Left ventricle myocardium inferior (tissue), 1 donor: ENCODE measurements around the gene MYCBPAP. TPM values are rescaled to one million over a fixed set of nuclear protein-coding genes. Genes with fewer than 3 reads are reported as not detected.
"Not testable (repeated sequence)": the region's sequence is repeated elsewhere in the genome, so short reads cannot be mapped to it uniquely, and the experiment has no call there.

Experiments used
- DNase-seq: peaks from one replicate; pipeline ENCODE4 v3.0.0-alpha.2; 2020
- H3K27ac ChIP-seq: fragments of 200-600 bp; replicated peaks from 2 replicates; pipeline ENCODE4 v1.8.0; 2021
- H3K27me3 ChIP-seq: fragments of 200-600 bp; 2 replicates; pipeline ENCODE4 v1.8.0; 2021; ENCODE audit warnings: low read depth
- H3K36me3 ChIP-seq: fragments of 200-600 bp; 2 replicates; pipeline ENCODE4 v1.8.0; 2021
- H3K4me1 ChIP-seq: fragments of 200-600 bp; 2 replicates; pipeline ENCODE4 v1.8.0; 2021
- H3K4me3 ChIP-seq: fragments of 200-600 bp; 2 replicates; pipeline ENCODE4 v1.8.0; 2021; ENCODE audit warnings: mild to moderate bottlenecking, moderate library complexity
- H3K9me3 ChIP-seq: fragments of 200-600 bp; replicated peaks from 2 replicates; pipeline ENCODE4 v1.8.0; 2021
- intact Hi-C: fragments of 100-400 bp; cut with micrococcal nuclease; formaldehyde crosslinking; loops from one replicate; pipeline ENCODE4 v1.11.0; 2022
- total RNA-seq: library from RNA; stranded (reverse); fragmentation: NEBNext Ultra II Directional; extraction: Animal tissue kit (Norgen Biotek cat#: 25700); gene quantifications from one replicate; pipeline ENCODE4 v1.2.1, GENCODE V29; 2021
- TF ChIP-seq, protein P1 (sequence below): fragments of 200-600 bp; IDR thresholded peaks from 2 replicates; pipeline ENCODE4 v1.8.0; 2021; ENCODE audit warnings: antibody characterized with exemption, mild to moderate bottlenecking, borderline replicate concordance
- donor health status: DM: no; HTN: yes; CAD: no; lungs with severe emphysema.

The MYCBPAP gene
- total RNA-seq, 1 donor from 2014 or later = 0.82 TPM

DNA sequence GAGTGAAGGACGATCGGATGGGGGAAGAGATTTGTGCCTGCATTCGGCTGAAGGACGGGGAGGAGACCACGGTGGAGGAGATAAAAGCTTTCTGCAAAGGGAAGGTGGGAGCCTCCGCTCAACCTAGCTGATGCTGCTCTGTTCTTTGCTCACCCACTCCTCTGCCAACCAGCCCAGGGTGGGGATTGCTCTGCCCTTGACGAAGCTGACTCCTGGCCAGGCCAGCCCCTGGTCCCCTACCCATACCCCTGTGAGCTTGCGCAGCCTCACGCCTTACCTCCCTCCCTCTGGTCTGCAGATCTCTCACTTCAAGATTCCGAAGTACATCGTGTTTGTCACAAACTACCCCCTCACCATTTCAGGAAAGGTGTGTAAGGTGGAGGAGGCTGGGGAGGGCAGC, 34.3 kb upstream of the MYCBPAP start:
- peaks cover 20% of the 10 kb centered on the region for H3K27me3 ChIP-seq
- intact Hi-C loops = no loop called here
- H3K9me3 ChIP-seq = no peaks in the 10 kb centered on the region
- DNase-seq = no peak
- peaks cover 3% of the 10 kb centered on the region for H3K36me3 ChIP-seq
- TF ChIP-seq, protein P1, sequence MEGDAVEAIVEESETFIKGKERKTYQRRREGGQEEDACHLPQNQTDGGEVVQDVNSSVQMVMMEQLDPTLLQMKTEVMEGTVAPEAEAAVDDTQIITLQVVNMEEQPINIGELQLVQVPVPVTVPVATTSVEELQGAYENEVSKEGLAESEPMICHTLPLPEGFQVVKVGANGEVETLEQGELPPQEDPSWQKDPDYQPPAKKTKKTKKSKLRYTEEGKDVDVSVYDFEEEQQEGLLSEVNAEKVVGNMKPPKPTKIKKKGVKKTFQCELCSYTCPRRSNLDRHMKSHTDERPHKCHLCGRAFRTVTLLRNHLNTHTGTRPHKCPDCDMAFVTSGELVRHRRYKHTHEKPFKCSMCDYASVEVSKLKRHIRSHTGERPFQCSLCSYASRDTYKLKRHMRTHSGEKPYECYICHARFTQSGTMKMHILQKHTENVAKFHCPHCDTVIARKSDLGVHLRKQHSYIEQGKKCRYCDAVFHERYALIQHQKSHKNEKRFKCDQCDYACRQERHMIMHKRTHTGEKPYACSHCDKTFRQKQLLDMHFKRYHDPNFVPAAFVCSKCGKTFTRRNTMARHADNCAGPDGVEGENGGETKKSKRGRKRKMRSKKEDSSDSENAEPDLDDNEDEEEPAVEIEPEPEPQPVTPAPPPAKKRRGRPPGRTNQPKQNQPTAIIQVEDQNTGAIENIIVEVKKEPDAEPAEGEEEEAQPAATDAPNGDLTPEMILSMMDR = no peak
- H3K4me1 ChIP-seq = peaks cover 22% of the 10 kb centered on the region
- no peak overlapping the region for H3K4me3 ChIP-seq
- no peak overlapping the region for H3K27ac ChIP-seq

DNA sequence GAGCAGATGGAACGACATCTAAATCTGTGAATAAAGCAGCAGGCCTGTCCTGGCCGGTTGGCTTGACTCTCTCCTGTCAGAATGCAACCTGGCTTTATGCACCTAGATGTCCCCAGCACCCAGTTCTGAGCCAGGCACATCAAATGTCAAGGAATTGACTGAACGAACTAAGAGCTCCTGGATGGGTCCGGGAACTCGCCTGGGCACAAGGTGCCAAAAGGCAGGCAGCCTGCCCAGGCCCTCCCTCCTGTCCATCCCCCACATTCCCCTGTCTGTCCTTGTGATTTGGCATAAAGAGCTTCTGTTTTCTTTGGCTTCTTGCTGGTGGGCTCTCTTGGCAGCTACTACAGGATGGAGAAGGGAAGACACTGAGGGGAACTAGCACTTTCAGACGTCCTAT, 33.7 kb upstream of the MYCBPAP start:
- Histone ChIP-seq H3K27ac (no peak overlapping the region), H3K4me1 (peaks cover 22% of the 10 kb centered on the region), H3K4me3 (no peak overlapping the region), H3K27me3 (peaks cover 14% of the 10 kb centered on the region), H3K9me3 (no peaks in the 10 kb centered on the region), H3K36me3 (peaks cover 3% of the 10 kb centered on the region)
- intact Hi-C loops = no loop called here
- no peak for DNase-seq
- TF ChIP-seq, protein P1 = no peak

DNA sequence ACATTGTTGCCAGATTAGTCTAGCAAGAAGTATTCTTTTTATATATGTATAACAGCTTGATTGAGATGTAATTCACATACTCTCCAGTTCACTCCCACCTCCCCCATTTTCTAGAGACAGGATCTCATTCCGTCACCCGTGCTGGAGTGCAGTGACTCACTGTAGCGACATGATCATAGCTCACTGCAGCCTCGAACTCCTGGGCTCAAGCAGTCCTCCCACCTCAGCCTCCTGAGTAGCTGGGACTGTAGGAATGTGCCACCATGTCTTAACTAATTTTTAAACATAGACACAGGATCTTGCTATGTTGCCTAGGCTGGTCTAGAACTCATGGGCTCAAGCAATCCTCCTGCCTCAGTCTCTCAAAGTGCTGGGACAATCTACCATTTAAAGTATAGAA, 32.9 kb upstream of the MYCBPAP start:
- Histone ChIP-seq H3K27me3 (peaks cover 12% of the 10 kb centered on the region), H3K9me3 (no peaks in the 10 kb centered on the region), H3K4me1 (peaks cover 30% of the 10 kb centered on the region), H3K27ac (no peak overlapping the region), H3K36me3 (peaks cover 8% of the 10 kb centered on the region), H3K4me3 (no peak overlapping the region)
- DNase-seq = no peak
- intact Hi-C loops = no loop called here
- TF ChIP-seq, protein P1 = no peak

DNA sequence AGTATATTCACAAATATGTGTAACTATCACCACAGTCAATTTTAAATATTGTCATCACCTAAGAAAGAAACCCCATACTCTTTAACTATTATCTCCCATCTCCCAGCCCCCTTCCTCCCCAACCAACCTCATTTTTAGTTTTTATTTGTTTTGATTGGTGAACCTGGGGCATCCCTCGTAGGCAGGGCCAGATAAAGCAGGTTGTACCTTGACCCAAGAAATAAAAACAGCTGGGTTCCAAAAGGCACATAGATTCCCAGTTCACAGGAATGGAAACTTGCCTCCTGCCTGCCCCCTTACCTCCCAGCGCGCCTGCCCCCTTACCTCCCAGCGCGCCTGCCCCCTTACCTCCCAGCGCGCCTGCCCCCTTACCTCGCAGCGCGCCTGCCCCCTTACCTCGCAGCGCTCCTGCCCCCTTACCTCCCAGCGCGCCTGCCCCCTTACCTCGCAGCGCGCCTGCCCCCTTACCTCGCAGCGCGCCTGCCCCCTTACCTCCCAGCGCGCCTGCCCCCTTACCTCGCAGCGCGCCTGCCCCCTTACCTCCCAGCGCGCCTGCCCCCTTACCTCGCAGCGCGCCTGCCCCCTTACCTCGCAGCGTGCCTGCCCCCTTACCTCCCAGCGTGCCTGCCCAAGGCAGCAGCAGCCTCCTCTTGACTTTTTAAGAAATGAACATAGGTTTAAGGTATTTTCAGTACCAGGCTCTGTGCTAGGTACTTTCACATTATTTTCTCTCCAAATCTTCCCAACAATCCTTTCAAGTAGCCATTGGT, 32.3 kb upstream of the MYCBPAP start:
- H3K9me3 ChIP-seq, H3K36me3 ChIP-seq, intact Hi-C loops, DNase-seq: not testable (repeated sequence)
- peaks cover 33% of the 10 kb centered on the region for H3K4me1 ChIP-seq
- peaks cover 12% of the 10 kb centered on the region for H3K27me3 ChIP-seq
- peak overlapping the region; percentile 30 for H3K4me3 ChIP-seq
- peak overlapping the region; percentile 2 for H3K27ac ChIP-seq

DNA sequence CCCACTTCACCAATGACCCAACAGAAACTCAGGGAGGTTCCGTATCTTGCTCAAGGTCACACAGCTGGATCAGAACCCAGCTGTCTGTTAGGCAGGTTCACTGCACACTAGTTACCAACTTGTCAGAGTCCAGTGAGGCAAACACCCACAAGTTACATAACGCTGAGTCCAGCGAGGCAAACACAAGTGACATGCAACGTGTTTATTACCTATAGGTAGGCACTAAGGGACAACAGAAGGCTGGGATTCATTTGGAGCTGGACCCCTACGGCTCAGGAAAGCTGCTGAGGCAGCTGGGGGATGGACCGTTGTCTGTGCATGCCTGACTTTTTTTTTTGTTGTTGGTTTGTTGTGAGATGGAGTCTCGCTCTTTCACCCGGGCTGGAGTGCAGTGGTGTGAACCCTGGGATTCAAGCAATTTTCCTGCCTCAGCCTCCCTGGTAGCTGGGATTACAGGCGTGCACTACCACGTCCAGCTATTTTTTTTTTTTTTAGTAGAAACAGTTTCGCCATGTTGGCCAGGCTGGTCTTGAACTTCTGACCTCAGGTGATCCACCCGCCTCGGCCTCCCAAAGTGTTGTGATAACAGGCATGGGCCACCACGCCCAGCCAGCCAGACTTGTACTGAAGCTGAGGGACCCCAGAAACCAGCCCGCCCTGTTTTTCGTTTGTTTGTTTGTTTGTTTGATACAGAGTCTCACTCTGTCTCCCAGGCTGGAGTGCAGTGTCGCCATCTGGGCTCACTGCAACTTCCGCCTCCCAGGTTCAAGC, 31.5 kb upstream of the MYCBPAP start:
- H3K4me3 ChIP-seq = peak overlapping the region; percentile 30
- intact Hi-C loops = no loop called here
- H3K9me3 ChIP-seq = no peaks in the 10 kb centered on the region
- H3K27ac ChIP-seq = peak overlapping the region; percentile 2
- no peak for DNase-seq
- H3K27me3 ChIP-seq = peaks cover 12% of the 10 kb centered on the region
- TF ChIP-seq, protein P1 = no peak
- peaks cover 40% of the 10 kb centered on the region for H3K4me1 ChIP-seq
- H3K36me3 ChIP-seq = peaks cover 10% of the 10 kb centered on the region

DNA sequence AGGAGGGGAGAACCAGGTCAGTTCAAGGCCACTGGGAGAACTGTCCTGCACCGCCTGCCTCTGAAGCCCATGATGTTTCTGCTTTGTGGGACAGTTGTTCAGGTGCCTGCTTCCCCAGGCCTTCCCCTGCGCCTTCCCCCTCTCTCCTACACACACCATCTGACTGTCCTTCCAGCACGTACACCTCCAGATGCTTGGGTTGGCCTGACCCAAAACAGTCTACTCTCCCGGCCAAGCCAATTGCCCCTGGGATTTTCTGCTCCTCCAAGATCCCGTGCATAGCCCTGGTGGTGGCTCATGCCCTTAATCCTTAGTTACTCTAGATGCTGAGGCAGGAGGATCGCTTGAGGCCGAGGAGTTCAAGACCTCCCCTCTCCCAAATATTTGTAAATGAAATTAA, 30.3 kb upstream of the MYCBPAP start:
- peaks cover 53% of the 10 kb centered on the region for H3K4me1 ChIP-seq
- peaks cover 14% of the 10 kb centered on the region for H3K36me3 ChIP-seq
- peaks cover 12% of the 10 kb centered on the region for H3K27me3 ChIP-seq
- intact Hi-C loops = no loop called here
- DNase-seq = no peak
- no peaks in the 10 kb centered on the region for H3K9me3 ChIP-seq
- TF ChIP-seq, protein P1 = no peak
- H3K27ac ChIP-seq = peak overlapping the region; percentile 90
- H3K4me3 ChIP-seq = peak overlapping the region; percentile 85
